Ectodermal cell (in vitro differentiated cells): ENCODE data around the gene AK9.
A peak's percentile ranks its signal among the peaks of the same experiment; 100 is the strongest.

Experiments used
- H3K27ac ChIP-seq: 2 replicates; pipeline ENCODE4 v1.7.0; 2013; ENCODE audit warnings: mild to moderate bottlenecking, low read depth, low read length; ENCODE audit not compliant: insufficient read depth, poor library complexity, severe bottlenecking
- H3K27me3 ChIP-seq: 2 replicates; pipeline ENCODE4 v1.7.0; 2013; ENCODE audit warnings: mild to moderate bottlenecking, low read length; ENCODE audit not compliant: insufficient read depth, control insufficient read depth, poor library complexity, severe bottlenecking
- H3K36me3 ChIP-seq: one replicate; pipeline ENCODE4 v1.7.0; 2013; ENCODE audit warnings: low read length; ENCODE audit not compliant: control insufficient read depth, insufficient read depth
- H3K4me1 ChIP-seq: one replicate; pipeline ENCODE4 v1.7.0; 2013; ENCODE audit warnings: low read length; ENCODE audit not compliant: control insufficient read depth, insufficient read depth
- H3K4me3 ChIP-seq: 2 replicates; pipeline ENCODE4 v1.7.0; 2013; ENCODE audit warnings: low read depth, low read length, control low read depth; ENCODE audit not compliant: insufficient read depth
- H3K9me3 ChIP-seq: 2 replicates; pipeline ENCODE4 v1.7.0; 2013; ENCODE audit warnings: mild to moderate bottlenecking, low read length, moderate library complexity; ENCODE audit not compliant: control insufficient read depth
- WGBS, 2 experiments: methylation state at CpG; one replicate each; pipeline ENCODE4 v1.1.7; 2013; ENCODE audit warnings: missing lambda C conversion rate in 2 of 2; 5-methylcytosine and 5-hydroxymethylcytosine counted together

The AK9 gene

DNA sequence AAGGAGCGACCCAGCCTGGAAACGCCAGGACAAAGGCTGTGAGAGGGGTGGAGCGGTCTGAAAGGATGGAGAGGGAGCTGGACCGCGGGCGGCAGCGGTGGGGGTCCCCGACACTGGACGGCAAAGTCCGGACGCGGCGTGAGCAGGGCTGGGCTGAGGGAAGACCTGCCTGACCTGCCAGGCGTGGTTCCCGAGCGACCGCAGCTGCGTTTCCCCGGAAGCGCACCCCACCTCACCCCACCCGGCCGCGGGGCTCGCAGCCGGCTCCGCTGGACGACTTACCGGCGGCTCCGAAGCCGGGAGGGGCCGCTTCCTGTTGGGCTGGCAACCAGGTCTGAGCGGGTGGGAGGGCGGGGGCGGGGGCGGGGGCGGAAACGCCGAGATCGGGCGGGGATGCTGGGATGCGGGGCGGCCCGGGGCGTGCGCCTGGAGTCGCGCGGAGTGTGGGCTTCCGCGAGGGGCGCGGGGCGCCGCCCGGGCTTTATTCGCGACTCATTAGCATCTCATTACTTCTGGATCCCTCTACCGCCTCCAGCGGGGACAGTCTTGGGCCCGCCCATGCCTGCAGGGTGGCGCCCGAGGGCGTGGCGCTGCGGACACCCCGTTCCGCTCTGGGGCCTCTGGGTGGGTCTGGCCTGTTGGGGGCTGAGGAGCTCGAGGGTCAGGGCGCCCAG, 235.4 kb downstream of the AK9 start, which contains the start of gene MICAL1:
TSS of gene MICAL1 (minus strand) at position 336 of the 674 bp plus-strand sequence. CDS start 1,576 bp downstream, outside the sequence.
- Histone ChIP-seq H3K27ac (peak within 1 kb of the TSS; percentile 80), H3K4me1 (peaks cover 40% of the 10 kb centered on the region), H3K4me3 (peak within 1 kb of the TSS; percentile 61), H3K9me3 (no peaks in the 10 kb centered on the region), H3K36me3 (peaks cover 10% of the 10 kb centered on the region), H3K27me3 (no peaks in the 10 kb centered on the region)
- 0% methylated on average over 70 of the region's 70 CpGs for WGBS, 2 experiments

DNA sequence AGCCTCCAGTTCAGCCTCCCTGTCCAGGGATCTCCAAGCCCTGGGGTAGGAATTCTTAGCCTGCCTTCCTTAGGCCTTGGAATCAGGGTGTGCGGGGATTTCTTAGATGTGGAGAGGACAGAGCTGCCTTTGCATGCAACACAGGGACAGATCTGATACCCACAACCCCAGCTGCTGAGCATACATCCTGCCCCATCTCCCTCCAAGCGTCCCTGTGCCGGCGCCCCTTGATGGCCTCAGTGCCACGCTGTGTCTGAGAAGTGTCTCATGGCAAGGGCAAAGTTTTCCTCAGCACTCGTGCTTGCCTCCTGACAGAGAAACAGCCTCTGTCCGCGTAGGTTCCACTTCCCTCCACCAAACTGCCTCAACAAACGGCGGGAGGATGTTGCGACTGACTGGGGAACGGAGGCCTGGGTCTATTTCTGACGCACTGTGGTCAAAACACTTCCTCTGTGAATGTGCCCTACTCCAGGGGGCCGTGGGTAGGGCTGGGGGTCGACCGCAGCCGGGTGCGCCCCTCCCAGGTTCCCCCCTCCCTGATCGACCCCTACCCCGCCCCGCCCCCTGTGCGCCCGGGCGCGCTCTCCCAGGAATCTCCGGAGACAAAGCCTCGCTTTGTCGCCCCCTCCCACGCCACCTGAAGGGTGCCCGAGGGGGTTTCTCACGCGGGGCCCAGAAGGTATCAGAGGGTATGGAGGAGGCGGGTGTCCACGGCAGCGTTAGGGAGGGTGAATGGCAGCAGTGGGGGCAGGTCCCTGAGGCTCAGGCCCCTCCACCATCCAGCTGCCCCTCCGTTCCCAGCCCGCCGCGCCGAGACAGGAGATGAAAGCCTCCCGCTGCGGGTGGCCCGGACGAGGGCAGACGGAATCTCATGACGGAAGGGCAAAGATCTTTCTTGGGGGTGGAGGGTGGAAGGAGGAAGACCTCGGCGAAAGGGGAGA, 236.2 kb downstream of the AK9 start:
- Histone ChIP-seq H3K36me3 (peaks cover 11% of the 10 kb centered on the region), H3K9me3 (no peaks in the 10 kb centered on the region), H3K27me3 (no peaks in the 10 kb centered on the region), H3K4me1 (peaks cover 33% of the 10 kb centered on the region), H3K27ac (peak overlapping the region; percentile 80), H3K4me3 (peak overlapping the region; percentile 61)
- WGBS, 2 experiments, result 5% methylated on average over 48 of the region's 48 CpGs

DNA sequence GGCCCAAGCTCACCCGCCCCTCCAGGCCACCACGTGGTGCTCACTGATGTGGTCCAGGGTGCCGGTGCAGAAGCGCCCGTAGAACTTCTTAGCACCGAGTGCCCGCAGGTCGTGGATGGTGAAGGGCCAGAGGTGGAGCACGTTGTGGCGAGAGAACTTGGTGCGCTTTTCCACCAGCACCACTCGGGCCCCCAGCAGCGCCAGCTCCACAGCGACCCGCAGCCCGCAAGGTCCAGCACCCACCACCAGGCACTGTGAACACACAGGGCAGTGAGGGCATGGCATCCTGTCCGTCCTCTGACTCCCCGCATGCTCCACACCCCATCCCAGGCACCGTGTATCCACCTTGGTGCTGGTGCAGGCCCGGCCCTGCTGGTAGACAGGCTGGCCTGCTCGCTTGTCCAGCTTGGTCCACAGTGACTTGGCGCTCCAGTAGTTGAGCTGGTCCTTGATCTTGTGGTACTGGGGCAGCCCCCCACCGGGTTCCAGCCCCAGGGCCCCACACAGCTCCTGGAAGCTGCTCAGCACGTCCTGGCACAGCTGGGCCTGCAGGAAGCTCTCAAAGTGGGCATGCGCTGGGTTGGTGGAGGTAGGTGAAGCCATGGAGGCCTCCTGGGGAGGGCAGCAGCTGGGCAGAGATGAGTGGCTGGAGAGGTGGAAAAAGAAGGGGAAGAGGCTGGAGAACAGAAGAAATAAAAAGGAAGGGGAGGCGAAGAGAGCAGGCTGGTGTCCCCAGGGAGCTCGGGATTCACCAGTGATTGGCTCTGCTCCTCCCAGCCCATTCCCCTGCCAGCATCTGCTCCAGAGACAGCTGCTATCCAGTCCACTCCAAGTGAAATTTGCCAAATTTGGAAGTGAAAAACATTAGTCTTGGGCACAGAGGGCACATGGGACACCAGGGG, 237.2 kb downstream of the AK9 start:
- peak overlapping the region; percentile 61 for H3K4me3 ChIP-seq
- peaks cover 11% of the 10 kb centered on the region for H3K36me3 ChIP-seq
- peak overlapping the region; percentile 69 for H3K27ac ChIP-seq
- no peaks in the 10 kb centered on the region for H3K9me3 ChIP-seq
- H3K4me1 ChIP-seq, result peaks cover 27% of the 10 kb centered on the region
- 91 to 92% methylated on average over 27 of the region's 27 CpGs for WGBS, 2 experiments
- no peaks in the 10 kb centered on the region for H3K27me3 ChIP-seq

DNA sequence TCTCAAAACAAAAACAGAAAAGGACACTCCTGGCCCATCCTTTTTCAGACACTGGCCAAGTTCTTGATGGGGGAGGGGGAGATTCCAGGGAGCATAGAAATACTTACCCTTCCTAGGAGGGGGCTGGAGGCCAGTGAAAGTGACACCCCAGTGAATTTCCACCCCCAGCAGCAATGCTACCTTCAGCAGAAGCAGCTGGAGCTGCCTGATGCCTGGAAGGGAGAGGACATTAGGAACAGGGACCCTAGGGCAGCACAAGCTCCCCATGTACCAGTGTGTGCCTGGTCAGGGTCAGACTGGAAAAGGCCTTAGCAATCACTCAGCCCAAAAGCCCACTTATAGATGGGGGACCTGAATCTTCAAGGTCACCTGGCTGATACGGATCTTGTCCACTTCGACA, 237.8 kb downstream of the AK9 start:
- Histone ChIP-seq H3K4me1 (peaks cover 21% of the 10 kb centered on the region), H3K36me3 (peaks cover 11% of the 10 kb centered on the region), H3K27me3 (no peaks in the 10 kb centered on the region), H3K4me3 (no peak overlapping the region), H3K9me3 (no peaks in the 10 kb centered on the region), H3K27ac (no peak overlapping the region)
- 93 to 96% methylated on average over 2 of the region's 2 CpGs for WGBS, 2 experiments

DNA sequence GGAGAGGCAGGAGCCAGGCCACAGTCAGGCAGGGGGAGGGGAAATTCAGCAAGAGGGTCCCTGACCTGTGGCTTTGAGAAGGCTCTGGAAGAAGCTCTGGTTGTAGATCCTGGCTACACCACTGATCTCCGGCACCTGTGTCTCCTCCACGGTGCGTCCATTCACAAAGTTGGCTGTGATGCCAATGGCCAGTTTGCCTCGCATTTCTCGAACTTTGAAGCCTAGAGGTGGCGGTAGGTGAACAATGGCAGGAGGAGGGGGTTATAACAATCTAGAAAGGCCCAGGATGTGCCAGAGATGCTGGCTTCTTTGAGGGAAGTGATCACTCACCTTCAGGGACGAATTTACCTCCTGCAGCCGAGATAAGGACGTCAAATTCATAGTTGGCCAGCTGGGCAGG, 238.8 kb downstream of the AK9 start:
- H3K4me1 ChIP-seq, result peaks cover 14% of the 10 kb centered on the region
- no peaks in the 10 kb centered on the region for H3K27me3 ChIP-seq
- WGBS, 2 experiments, result 95 to 97% methylated on average over 9 of the region's 9 CpGs
- no peaks in the 10 kb centered on the region for H3K9me3 ChIP-seq
- H3K27ac ChIP-seq, result no peak overlapping the region
- H3K4me3 ChIP-seq, result no peak overlapping the region
- peaks cover 11% of the 10 kb centered on the region for H3K36me3 ChIP-seq

DNA sequence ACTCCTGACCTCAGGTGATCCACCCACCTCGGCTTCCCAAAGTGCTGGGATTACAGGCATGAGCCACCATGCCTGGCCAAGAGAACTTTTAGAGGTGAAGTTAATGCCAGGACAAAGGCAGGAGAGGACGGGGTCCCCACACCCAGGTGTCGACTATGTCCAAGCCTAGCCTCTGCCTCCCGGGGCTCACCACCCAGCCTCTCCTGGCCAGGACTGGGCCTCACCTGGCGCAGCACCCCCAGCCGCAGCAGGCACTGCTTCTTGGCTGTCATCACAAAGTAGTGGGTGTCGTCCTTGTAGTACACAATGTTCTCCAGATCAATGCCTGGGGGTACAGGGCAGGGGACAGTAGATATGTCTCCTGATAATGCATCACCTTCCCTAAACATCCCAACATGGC, 239.6 kb downstream of the AK9 start:
- no peak overlapping the region for H3K4me3 ChIP-seq
- H3K27ac ChIP-seq, result no peak overlapping the region
- H3K27me3 ChIP-seq, result no peaks in the 10 kb centered on the region
- H3K36me3 ChIP-seq, result peaks cover 11% of the 10 kb centered on the region
- WGBS, 2 experiments, result 93 to 96% methylated on average over 7 of the region's 7 CpGs
- peaks cover 7% of the 10 kb centered on the region for H3K4me1 ChIP-seq
- no peaks in the 10 kb centered on the region for H3K9me3 ChIP-seq

DNA sequence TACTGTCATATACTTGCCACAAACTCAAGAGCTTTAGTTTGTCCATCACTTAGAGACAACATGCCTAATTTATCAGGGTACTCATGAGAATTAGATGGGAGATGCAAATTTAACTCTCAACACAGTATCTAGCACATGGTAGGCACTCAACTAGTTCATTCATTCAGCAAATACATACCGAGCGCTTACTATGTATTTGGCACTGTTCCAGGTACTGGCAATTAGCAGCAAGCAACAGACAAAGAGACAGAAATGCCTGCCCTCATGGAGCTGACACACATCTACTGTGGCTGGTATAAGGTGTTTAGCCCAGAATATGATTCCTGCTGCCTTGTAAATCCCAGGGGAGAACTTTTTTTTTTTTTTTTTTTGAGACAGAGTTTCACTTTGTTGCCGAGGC, 240.2 kb downstream of the AK9 start:
- peaks cover 7% of the 10 kb centered on the region for H3K4me1 ChIP-seq
- WGBS, 2 experiments, result 89 to 94% methylated on average over 3 of the region's 3 CpGs
- no peaks in the 10 kb centered on the region for H3K9me3 ChIP-seq

DNA sequence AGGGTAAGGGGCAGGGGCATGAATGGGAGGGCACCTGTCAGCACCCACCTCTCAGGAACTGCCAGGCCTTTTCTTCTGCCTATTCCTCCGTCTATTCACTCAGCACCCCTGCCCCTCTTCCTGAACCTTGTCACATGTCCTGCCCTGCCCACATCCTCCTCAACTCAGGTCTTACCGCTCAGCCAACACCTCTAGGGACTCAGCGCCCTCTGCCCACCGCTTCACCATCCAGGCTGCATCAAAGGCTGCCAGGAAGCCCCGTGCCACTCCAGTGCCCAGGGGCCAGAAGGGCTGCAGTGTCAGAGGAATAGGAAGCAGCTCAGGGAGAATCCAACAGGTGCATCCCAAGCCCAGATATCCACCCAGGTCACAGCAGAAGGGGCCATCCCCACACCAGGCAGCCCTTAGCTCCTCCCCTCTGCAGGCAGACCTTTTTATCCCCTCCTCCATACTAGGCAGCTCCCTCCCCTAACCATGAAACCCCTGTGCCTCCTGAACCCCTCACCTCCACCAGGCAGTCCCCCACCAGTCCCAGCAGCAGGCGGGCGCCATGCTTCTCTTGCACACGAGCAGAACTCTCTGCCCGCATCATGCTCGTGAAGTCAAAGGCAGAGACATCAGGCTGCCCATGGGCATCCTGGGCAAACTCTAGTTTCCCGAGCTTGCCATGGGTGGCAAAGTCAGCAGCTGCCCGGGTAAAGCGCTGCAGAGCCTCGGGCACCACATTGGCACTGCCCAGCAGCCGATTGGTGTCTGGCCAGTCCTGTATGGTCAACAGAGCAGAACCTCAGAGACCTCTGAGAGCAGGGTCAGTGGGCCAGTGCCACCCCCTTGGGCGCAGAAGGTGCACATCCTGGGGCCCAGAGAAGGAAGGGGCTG, 241.0 kb downstream of the AK9 start:
- WGBS, 2 experiments, result 91 to 92% methylated on average over 16 of the region's 16 CpGs
- Histone ChIP-seq H3K36me3 (peaks cover 15% of the 10 kb centered on the region), H3K9me3 (no peaks in the 10 kb centered on the region), H3K4me3 (no peak overlapping the region), H3K27me3 (no peaks in the 10 kb centered on the region), H3K4me1 (peaks cover 7% of the 10 kb centered on the region), H3K27ac (no peak overlapping the region)

More for the DNA sequence above, 240.2 kb downstream of the AK9 start:
- peaks cover 15% of the 10 kb centered on the region for H3K36me3 ChIP-seq
- no peaks in the 10 kb centered on the region for H3K27me3 ChIP-seq
- no peak overlapping the region for H3K27ac ChIP-seq
- no peak overlapping the region for H3K4me3 ChIP-seq

DNA sequence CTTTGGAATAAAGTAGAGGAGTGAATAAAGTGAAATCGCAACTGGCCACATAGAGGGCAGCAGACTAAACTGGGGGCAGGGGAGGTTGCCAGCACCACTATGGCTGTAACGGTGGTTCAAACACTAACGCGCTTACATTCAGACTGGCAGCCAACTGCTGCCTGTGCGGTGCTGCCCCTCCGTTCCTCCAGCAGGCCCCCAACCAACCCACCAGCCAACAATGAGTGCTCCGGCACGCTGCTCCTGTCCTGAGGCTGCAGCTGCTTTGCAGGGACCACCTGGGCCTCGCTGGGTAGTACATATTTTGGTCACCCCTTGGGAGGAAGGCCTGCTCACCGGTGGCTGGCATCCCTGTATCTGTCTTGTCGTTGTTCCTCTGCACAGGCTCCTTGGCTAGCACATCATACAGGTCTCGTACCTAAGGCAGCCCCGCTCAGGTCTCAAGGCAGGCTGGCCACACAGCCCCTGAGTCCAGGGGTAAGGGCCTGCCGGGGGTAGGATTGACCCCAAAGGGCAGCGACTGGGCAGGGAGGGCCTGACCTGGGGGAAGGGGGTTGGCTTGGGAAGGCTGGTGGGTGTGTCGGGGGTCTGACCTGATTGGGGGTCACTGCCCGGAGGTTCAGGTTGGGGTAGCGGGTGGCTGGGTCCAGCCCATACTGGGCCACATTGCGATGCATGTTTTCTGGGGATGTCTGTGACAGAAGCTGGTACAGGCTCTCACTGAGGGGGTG, 241.8 kb downstream of the AK9 start:
- WGBS, 2 experiments, result 94% methylated on average over 19 of the region's 19 CpGs
- no peak overlapping the region for H3K27ac ChIP-seq
- H3K36me3 ChIP-seq, result peaks cover 23% of the 10 kb centered on the region
- no peak overlapping the region for H3K4me3 ChIP-seq
- no peaks in the 10 kb centered on the region for H3K27me3 ChIP-seq
- peaks cover 4% of the 10 kb centered on the region for H3K4me1 ChIP-seq
- no peaks in the 10 kb centered on the region for H3K9me3 ChIP-seq
